Measurements from ENCODE around the gene GAL3ST3.
A peak's percentile ranks its signal among the peaks of the same experiment; 100 is the strongest.

GAL3ST3 gene

DNA sequence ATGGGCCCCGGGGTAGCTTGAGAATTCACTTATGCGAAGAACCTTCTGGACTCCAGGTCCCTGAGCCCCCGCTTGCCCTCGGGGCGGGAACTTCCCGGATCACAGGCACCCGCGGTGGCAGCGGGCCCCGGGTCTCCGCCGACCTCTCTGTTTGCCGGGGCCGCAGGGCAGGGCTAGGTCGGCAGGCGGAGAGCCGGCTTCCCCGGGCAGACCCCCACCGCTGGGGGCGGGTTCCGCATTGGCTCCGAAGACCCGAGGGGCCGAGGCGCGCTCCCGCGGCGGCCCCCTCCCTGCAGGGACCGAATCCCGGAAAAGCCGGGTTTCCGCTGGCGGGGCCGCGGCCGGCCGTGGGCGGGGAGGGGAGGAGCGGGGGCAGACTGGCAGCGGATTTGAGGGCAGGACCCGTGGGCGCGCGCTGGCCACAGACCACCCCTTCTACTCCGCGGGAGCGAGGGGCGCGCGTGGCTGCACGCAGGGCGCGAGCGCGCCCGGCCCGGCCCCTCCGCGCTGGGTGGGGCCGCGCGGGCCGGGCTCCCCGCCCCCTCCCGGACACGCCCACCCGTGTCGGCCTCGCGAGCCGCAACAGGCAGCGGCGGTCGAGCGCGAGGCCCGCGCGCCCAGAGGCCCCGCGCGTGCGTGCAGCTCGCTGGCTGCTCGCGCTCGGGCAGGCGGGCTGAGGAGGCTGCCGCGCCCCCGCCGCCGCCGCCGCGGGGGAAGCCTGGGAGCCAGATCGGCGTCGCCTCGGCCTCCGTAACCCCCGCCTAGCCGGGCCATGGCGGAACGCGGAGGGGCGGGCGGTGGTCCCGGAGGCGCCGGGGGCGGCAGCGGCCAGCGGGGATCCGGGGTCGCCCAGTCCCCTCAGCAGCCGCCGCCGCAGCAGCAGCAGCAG is 21.0 kb upstream of the GAL3ST3 start, which contains the start of gene PACS1:
PACS1 (plus strand) TSS at position 558 of the 889 bp plus-strand sequence; CDS start at position 773, 215 bp downstream.
- DNase-seq (ENCODE audit: low spot score) = peak; percentile 65

- no peak for DNase-seq (ENCODE audit: low spot score)
Measured at GRCh38 chr11:66068923-66069714, 20.2 kb upstream of the GAL3ST3 start.

- peak; percentile 76 for DNase-seq (ENCODE audit: low spot score)
Measured at GRCh38 chr11:66068154-66068821, 19.3 kb upstream of the GAL3ST3 start.

DNA sequence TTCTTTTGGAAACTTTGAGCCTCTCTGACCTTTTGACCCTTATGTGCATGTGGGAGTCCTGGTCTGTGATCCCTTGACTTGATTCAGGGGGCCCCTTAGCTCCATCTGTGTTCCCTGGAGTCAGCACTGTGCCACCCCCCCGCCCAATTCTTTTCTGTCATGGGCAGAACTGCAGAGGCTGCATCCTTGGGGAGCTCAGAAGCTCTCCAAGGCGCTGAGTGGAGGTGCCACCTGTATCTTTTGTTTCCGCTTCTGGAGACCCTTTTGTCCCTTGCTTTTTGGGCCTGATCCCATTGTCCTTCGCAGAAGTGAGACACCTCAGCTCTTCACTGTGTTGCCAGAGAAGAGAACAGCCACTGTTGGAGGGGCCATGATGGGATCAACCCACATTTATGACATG is 18.7 kb upstream of the GAL3ST3 start:
- DNase-seq (ENCODE audit: low spot score) = no peak

DNA sequence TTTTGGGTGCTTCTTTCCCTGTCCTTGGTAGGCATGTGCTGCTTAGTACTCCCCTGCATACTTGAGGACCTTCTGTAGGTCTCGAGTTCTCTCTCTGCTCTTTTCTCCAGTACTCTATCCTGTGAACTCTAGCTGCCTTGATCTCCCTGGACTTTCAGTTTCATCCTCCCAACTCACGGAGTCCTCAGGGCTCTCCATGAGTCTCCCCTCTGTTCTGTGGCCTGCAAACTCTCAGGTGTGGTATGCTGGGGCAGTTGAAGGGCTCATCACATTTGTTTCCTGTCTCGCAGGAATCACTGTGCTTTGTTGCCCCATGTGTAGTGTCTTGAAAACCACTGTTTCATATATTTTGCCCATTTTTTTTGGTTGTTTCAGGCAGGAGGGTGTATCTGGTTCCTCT is 17.8 kb upstream of the GAL3ST3 start:
- no peak for DNase-seq (ENCODE audit: low spot score)

DNA sequence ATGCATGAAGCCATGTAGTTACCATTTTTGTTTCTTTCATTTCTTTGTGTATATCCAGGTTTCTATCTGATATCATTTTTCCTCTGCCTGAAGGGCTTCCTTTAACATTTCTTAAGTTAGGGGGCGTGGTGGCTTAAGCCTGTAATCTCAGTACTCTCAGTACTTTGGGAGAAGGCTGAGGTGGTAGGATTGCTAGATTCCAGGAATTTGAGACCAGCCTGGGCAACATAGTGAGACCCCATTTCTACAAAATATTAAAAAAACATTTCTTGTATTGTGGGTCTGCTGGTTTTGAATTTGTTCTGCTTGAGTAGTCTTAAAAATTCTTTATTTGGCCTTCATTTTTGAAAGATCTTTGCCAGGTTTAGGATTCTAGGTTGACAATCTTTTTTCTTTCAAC is 15.6 kb upstream of the GAL3ST3 start:
- DNase-seq (ENCODE audit: low spot score) = no peak

GRCh38 chr11:66063900-66064299 is 14.9 kb upstream of the GAL3ST3 start:
- DNase-seq (ENCODE audit: low spot score) = no peak

- DNase-seq (ENCODE audit: low spot score) = no peak
Measured at GRCh38 chr11:66062408-66062807, 13.4 kb upstream of the GAL3ST3 start.

DNA sequence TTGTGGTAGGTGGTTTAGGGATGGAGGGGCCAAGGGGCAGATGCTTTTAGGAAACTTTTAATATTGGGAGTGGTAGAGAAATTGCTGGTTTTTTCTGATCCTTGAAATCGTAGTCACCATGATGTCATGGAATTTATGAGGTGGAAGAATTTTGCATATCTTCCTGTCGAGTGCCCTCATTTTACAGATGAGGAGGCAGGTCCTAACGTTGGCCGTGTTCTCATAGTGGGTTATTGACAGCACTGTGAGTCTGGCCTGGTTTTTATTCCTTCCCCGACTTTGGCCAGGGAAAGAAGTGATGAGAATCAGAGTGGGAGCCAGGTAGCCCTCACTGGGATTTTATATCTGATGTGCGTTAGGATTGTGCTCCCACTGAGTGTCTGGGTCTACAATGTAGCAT is 12.3 kb upstream of the GAL3ST3 start:
- DNase-seq (ENCODE audit: low spot score) = no peak

DNA sequence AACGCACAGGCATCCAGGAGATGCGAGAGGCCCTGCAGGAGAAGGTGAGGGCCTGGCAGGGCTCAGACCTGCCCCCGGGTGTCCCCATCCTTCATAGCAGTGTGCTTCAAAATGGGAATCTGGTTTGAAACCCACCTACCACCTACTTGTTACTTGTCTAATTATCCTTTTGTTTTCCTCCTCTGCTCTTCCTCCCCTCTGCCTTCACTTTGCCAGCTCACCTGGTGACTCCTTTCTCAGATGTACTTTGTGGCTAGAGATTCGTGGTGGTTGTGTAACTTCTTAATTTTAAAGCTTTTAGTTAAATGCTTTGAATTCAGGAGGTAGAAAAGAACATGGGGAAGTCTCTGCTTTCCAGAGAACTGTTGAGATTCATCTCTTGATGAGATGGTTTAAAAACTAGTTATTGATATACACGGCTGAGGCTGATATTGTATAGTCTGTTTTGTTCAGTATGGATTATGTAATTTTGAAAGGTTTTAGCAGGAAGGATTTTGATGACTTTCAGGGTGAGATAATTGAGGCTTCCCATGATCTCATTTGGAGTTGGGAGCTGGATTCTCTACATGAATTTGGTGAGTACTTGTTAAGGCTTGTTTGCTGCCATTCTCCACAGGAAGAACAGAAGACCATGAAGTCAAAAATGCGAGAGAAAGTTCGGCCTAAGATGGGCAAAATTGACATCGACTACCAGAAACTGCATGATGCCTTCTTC is 11.2 kb upstream of the GAL3ST3 start:
- no peak for DNase-seq (ENCODE audit: low spot score)

DNA sequence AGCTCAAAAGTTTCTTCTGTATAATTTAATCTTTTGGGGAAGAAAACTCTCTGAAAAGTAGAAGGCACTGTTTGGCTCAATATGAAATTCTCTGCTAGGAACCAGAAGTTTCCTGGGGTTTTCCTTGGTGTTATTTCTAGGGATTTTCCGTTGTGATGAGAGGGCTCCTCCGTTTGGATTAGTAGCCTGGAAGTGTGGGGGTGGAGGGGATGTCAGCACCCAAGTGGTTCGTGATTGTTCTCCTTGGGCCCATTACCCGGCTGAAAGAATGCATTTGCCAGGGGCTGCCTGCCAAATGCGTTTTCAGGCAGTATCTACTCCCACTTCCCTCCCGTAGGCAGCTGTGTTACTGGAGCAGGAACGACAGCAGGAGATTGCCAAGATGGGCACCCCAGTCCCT is 7.5 kb upstream of the GAL3ST3 start:
- no peak for DNase-seq (ENCODE audit: low spot score)

DNA sequence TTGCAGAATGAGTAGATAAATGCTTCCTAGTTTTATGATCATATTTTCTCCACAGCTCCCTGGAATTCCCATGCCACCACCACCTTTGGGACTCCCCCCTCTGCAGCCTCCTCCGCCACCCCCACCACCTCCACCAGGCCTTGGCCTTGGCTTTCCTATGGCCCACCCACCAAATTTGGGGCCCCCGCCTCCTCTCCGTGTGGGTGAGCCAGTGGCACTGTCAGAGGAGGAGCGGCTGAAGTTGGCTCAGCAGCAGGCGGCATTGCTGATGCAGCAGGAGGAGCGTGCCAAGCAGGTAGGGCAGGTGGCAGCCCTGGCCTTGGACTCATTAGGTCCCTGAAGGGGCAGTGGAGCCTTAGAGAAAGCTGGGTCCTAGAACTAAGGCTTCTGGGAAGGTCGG is 6.1 kb upstream of the GAL3ST3 start:
- no peak for DNase-seq (ENCODE audit: low spot score)

- peak; percentile 20 for DNase-seq (ENCODE audit: low spot score)
Measured at GRCh38 chr11:66052664-66052982, 3.7 kb upstream of the GAL3ST3 start.

DNA sequence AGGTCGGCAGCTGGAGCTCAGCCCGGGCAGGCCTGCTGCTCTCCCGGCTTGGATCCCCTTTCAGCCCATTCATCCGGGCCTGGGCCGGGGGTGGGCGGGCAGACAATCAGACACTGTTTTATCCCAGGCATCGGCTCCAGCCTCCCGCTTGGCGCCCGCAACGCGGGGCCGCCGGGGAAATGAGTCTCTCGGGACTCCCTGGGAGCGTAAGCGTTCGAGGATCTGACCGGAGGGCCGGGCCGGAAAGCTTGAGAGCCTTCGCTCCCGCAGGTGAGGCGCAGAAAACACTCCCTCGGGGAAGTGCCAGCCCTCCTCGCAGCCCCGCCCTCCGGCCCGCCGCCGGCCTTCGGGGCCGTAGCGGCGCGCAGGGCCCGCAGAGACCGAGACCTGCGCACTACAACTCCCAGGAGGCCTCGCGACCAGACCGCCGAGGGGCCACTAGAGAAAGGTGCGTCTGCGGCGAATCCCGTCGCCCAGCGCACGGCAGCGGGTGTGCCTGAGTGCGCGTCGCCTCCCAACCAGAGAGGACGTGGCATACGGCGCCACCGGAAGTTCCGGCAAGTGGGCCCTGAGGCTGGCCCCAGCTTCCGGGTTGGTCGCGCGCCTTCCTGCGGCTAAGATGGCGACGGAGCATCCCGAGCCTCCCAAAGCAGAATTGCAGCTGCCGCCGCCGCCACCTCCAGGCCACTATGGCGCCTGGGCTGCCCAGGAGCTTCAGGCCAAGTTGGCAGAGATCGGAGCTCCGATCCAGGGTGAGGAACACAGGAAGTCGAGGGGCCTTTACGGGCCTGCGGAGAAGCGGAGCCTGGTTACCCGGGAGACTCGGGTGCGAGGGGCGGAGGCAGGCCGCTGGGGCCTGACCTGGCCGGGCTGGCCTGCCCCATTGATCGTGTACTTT is 3.1 kb upstream of the GAL3ST3 start, which contains the start of gene SF3B2:
SF3B2 (plus strand) TSS at position 599 of the 898 bp plus-strand sequence; CDS start at position 620, 21 bp downstream.
- peak; percentile 97 for DNase-seq (ENCODE audit: low spot score)

- peak; percentile 21 for DNase-seq (ENCODE audit: low spot score)
Measured at GRCh38 chr11:66051371-66051765, 2.4 kb upstream of the GAL3ST3 start.

- DNase-seq (ENCODE audit: low spot score) = no peak
Measured at GRCh38 chr11:66050581-66051231, 1.7 kb upstream of the GAL3ST3 start.

DNA sequence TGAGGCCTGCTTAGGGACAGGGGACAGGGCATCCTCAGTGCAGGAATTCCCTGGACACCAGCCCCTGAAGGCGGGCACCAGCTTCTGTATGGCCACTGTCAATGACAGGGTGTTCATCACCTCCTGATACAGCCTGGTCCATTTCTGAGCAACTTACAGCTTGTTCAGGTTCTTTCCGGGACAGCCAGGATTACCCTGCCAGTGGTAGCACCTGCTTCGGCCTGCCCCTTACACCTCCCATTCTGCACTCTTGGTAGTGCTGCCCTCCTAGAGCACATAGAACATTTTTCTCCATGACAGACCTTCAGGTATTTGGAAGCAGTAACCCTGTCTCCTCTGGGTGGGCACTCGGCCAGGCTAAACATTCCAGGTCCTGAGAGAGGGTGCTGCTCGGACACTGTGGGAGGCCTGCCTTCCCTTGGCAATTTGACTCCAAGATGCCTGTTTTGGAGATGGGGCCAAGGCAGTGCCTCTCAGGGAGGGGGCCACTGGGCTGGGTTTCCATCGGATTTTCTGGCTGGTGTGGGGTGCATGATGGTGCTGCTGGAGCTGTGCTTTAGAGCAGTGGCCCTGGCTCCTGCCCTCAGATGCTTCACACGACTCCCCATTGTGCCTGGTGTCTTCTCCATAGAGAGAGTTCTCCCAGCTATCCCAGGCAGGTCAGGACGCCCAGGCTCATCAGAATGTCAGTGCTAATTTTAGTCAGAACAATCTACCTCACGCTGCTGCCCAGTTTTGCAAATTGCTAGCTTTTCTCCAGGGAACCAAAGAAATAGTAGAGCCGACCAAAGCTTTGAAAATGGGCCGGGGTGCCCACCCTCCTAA is 1.2 kb downstream of the GAL3ST3 start:
- no peak for DNase-seq (ENCODE audit: low spot score)

GRCh38 chr11:66046901-66047300 is 2.1 kb downstream of the GAL3ST3 start:
- DNase-seq (ENCODE audit: low spot score) = no peak

DNA sequence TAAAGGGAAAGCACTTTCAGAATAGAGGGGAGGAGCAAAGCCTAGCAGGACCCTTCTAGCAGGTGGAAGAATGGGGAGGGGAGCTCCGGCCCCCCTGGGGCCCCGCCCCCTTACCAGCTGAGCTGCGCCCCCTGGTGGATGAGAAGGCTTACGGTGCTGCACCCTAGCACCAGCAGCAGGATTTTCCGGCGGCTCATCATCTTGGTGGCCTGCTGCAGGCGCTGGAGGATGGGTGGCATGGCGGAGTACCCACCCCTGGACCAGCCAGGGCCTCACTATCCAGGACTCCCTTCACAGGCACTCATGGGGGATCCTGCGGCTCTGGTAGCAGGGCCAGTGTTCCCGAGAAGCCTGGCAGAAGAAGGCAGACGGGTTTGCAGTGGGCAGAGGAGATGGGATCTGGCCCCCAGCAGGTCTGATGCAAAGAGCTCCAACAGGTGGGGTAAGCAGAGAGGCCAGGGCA is 3.8 kb downstream of the GAL3ST3 start:
- peak; percentile 77 for DNase-seq (ENCODE audit: low spot score)

All from hematopoietic multipotent progenitor cell treated with erythropoietin and hydrocortisone succinate and interleukin-3 and kit ligand, for 15 days (in vitro differentiated cells).